Epithelial cell of proximal tubule (primary cell): ENCODE data around the gene ATP2C2. TPM values are rescaled to one million over a fixed set of nuclear protein-coding genes. Genes with fewer than 3 reads are reported as not detected.
A peak's percentile ranks its signal among the peaks of the same experiment; 100 is the strongest.

Experiments
- DNase-seq: peaks from one replicate; pipeline ENCODE4 v3.0.0-alpha.2; 2011; ENCODE audit warnings: low read depth
- H3K4me3 ChIP-seq: 2 replicates; pipeline ENCODE4 v1.5.1; 2011; ENCODE audit warnings: low read depth, mild to moderate bottlenecking, low read length
- total RNA-seq: library from RNA; depleted of rRNA; stranded (reverse); fragments of >200 nt; gene quantifications from 2 replicates; pipeline ENCODE4 v1.2.3, GENCODE V29; 2015
- TF ChIP-seq, protein P1 (sequence below): conservative IDR thresholded peaks from 2 replicates; pipeline ENCODE4 v1.5.1; 2012; ENCODE audit warnings: low read depth, mild to moderate bottlenecking, low read length

The ATP2C2 gene
- total RNA-seq, 1 donor from 2014 or later, result 6.3 TPM

- TF ChIP-seq, protein P1, sequence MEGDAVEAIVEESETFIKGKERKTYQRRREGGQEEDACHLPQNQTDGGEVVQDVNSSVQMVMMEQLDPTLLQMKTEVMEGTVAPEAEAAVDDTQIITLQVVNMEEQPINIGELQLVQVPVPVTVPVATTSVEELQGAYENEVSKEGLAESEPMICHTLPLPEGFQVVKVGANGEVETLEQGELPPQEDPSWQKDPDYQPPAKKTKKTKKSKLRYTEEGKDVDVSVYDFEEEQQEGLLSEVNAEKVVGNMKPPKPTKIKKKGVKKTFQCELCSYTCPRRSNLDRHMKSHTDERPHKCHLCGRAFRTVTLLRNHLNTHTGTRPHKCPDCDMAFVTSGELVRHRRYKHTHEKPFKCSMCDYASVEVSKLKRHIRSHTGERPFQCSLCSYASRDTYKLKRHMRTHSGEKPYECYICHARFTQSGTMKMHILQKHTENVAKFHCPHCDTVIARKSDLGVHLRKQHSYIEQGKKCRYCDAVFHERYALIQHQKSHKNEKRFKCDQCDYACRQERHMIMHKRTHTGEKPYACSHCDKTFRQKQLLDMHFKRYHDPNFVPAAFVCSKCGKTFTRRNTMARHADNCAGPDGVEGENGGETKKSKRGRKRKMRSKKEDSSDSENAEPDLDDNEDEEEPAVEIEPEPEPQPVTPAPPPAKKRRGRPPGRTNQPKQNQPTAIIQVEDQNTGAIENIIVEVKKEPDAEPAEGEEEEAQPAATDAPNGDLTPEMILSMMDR, result no peak
- no peak for DNase-seq
- no peak overlapping the region for H3K4me3 ChIP-seq
Observed at GRCh38 chr16:84434800-84435199, 66.5 kb downstream of the ATP2C2 start.

DNA sequence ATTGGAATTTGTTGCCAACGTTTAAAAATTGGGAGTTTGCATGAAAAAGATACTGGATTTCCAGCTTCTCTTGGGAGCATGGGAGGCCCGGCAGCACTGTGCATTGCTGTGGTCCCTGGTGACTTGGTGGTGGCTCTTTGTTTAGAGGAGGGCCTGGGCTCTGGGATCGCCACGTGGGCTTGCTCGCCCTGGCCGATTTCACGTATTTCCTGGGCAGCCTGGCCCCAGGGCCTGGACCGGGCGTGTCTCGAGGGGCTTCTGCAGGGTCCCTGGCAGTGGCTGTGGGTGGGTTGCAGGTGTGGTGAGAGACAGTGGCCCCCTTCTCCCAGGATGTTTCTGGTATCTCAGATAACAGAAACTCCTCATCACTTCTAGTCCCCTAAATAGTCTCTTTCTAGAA lies 67.9 kb downstream of the ATP2C2 start:
- DNase-seq, result no peak
- TF ChIP-seq, protein P1, result no peak

DNA sequence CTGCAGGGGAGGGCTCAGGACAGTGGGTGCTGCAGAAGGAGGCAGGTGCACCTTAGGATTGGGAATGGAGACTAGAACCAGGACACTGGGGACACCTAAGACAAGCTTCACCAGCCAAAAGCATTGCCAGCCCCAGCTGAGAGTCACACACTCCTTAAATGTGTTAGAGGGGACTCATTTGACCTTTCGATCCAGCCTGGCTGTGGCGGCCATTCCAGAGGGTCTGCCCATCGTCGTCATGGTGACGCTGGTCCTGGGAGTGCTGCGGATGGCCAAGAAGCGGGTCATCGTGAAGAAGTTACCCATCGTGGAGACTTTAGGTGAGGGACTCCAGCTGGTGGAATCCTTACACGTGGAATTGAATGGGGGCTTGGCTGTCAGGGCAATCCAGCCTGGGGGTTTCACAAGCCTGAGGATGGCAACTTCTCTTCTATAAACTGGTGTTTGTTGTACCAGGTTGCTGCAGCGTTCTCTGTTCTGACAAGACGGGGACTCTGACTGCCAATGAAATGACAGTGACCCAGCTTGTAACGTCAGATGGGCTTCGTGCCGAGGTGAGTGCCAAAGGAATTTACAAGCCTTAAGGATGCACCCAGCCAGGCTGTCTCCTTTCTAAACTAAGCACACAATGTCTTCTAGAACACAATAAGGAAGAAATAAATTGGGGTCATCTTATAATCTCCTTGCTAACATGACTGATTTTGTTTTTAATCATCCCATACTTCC lies 70.8 kb downstream of the ATP2C2 start:
- DNase-seq, result no peak
- TF ChIP-seq, protein P1, result no peak
- no peak overlapping the region for H3K4me3 ChIP-seq

More for the DNA sequence above, 67.9 kb downstream of the ATP2C2 start:
- no peak overlapping the region for H3K4me3 ChIP-seq

- H3K4me3 ChIP-seq, result no peak overlapping the region
- TF ChIP-seq, protein P1, result no peak
- no peak for DNase-seq
Observed at GRCh38 chr16:84442416-84443145, 74.2 kb downstream of the ATP2C2 start.

DNA sequence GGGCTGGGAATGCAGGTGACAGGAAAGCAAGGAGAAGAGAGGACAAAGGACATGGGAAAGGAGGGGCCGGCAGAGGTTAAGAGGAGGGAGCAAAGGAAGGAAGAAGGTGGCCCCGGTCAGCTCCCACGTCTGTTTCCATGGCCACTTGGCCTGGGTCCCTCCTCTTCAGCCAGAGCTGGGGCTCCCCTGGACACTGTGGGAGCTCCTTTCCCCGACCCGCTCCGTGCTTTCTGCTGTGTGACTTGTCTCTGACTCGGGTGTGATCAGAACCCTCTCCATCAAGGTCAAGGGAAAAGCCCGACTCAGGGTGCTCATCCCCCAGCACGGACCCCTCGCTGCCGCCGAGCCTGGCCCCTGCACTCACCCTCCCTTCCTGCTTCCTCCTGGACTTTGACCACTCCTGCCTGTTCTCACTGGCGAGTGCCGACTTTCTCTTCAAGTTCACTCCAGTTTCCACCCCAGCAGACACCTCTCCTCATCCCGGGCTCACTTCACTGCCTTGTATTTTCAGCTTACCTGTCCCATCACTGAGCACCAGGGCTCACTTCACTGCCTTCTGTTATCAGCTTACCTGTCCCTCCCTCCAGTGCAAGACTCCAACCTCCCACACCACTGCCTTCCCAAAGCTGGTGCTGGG lies 74.9 kb downstream of the ATP2C2 start:
- no peak for DNase-seq
- TF ChIP-seq, protein P1, result no peak
- H3K4me3 ChIP-seq, result peak overlapping the region; percentile 19

- DNase-seq, result no peak
Observed at GRCh38 chr16:84444476-84444875, 76.1 kb downstream of the ATP2C2 start.

More at GRCh38 chr16:84444476-84444875, 76.1 kb downstream of the ATP2C2 start:
- TF ChIP-seq, protein P1, result no peak
- no peak overlapping the region for H3K4me3 ChIP-seq
